ENCODE data around the gene GPR61.
A peak's percentile ranks its signal among the peaks of the same experiment; 100 is the strongest.

The GPR61 gene

DNA sequence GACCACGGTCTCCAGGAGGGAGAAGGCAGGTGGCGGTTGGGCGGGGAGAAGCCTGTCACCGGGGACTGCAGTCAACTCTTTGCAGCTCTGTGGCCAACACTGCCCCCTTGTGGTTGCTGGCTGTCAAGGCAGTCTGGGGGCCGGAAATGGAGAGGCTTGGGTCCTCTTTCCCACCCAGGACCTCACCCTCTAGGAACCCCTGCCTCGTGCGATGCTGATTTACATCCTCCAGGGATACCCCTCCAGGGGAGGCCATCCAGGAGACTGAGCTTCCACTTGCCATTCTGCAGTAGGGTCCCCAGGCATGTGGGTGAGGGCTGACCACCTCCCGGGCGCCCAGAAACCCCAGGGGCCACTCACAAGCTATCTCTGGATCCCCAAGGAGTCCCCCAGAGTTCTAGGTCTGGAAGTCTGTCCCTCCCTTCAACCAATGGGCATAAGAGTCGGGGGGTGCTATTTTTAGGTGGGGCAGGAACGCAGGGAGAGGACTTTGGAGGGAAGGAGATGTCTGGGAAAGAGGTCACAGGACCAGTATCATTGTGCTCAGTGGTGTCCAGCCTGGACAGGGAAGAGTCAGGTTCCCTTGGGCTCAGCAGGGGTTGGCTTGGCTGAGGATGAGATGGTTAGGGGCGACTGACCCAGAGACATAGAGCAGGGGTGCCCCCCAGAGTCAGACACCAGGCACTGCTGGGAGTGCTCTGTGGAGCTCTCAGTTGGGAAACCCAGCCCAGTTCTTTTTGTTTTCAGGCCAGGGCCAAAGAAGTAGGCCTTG lies 7.1 kb upstream of the GPR61 start:
- peak; percentile 86 to 97 (median 87) for DNase-seq (ENCODE audit: low read depth in 2 of 3, low spot score in 1 of 3)

GRCh38 chr1:109534307-109534858 lies 5.3 kb upstream of the GPR61 start:
- DNase-seq (ENCODE audit: low read depth in 2 of 3, low spot score in 1 of 3), result no peak

- no peak for DNase-seq (ENCODE audit: low read depth in 2 of 3, low spot score in 1 of 3)
Observed at GRCh38 chr1:109535481-109535880, 4.2 kb upstream of the GPR61 start.

DNA sequence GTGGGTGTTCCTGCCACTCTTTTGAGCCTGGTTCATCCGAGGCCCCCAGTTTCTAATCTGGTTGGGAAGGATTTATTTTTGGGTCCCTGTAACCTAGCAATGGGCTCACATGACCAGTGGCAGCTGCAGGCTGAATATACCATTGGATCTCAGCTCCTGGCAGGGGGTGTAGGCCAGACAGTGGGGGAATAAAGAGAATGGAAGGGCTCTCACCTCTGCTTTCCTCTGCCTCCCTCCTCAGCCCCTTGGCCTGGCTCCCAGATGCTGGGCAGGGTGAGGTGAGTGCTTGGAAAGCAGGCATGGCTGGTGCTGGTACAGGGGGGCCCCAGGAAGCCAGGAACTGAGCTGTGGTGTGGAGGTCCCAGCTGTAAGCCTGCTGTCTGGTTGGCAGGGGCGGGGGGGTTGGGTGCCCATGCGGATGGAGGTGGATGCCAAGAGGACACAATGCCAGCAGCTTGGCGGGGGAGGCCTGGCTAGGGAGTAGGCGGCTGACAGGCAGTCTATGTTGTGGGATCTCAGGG lies 3.6 kb upstream of the GPR61 start:
- DNase-seq (ENCODE audit: low read depth in 2 of 3, low spot score in 1 of 3), result no peak

DNA sequence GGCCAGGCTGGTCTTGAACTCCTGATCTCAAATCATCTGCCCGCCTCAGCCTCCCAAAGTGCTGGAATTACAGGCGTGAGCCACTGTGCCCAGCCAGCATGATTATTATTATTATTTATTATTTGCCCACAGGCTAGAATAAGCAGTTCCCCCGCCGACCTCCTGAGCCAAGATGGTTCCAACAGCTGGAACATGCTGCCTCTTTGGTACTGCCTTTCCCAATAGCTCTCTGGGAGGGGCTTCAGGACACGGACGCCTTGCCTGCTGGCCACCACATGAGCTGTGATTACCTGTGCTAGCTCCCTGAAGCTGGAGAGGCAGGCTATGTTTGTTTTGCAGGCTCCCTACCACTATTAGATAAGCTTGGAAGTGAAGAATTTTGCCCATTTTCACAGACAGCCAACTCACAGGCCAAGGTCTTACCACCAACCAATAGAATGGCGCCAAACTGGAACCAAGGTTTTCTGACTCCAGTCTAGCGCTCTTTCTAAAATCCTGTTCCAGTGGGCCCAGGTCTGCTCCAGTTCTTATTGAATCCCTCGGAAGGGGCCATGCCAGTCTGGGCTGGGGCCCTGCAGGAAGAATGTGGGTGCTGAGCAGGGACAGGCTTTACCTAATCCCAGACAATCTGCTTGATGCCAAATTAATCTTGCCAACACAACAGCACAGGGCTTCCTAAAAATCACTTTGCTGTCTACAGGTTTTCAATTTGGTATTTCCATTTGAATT lies 2.1 kb upstream of the GPR61 start:
- DNase-seq (ENCODE audit: low read depth in 2 of 3, low spot score in 1 of 3), result no peak

DNA sequence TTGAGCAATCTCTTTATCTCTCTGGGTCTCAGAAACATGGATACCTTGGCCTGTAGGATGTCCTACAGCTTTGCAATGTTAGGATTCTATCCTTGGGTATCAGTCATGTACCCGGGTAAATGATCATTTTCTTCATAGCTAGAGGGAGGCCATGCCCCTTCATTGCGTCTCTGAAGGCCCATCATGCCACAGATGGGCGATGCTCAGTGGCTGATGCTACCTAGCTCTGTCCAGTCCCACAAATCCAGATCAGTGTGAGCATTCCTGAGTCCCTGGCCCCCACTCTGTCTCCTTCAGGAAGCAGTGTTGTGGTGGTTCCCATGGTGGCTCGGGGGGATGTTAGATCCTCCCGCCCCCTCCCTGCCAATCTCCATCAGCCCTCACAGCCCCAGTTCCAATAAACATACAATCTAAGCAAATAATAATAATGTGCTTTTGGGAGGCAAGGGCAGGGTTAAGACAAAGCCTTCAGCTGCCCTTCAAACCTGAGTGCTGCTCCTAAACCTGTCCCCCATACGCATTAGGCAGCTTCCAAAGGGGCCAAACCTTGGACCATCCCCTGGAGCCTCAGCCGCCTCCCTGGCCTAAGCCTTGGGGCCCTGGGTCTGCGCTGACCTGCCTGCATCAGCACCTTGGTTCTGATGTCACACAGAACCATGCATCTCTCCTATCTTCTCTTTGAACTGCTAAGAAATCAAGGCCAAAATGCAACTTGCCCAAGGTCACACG lies 681 bp upstream of the GPR61 start:
- no peak for DNase-seq (ENCODE audit: low read depth in 2 of 3, low spot score in 1 of 3)

DNA sequence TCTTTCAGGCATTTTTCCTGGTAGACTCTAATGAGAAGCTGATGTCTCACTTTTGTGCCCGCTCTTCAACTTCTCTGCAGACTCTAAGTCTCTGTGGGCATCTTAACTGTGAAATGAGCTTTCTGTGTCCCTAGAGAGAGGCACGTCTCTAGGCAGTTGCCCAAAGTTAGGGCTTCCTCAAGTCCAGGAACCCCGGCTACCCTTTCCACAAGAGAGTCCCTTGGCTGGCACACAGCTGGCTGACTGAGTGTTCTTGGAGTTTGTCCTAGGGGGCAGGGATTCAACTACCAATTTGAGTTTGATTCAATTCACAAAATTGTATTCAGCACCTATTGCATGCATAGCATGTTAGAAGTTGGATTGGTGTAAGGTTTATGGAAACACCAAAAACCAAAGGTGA lies 1.4 kb downstream of the GPR61 start:
- no peak for DNase-seq (ENCODE audit: low read depth in 2 of 3, low spot score in 1 of 3)

DNA sequence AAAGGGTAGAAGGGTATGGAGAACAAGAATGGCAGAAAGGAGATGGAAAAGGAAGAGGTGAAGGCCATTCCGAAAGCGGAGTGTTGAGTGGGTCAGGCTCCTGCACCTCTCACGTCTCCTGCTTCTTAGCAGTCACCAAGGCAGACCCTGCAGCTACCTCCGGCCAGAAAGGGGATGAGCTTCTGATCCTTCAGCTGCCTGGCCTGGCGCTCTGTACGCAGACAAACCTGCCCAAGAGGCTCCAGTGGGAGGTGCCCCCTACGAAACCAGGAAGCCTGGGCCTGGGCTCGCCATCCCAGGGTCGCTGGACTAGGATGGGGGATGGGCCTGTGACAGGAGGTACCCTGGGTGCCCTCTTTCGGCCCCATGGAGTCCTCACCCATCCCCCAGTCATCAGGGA lies 3.0 kb downstream of the GPR61 start:
- no peak for DNase-seq (ENCODE audit: low read depth in 2 of 3, low spot score in 1 of 3)

GRCh38 chr1:109543283-109543987 lies 3.8 kb downstream of the GPR61 start:
- no peak for DNase-seq (ENCODE audit: low read depth in 2 of 3, low spot score in 1 of 3)

DNA sequence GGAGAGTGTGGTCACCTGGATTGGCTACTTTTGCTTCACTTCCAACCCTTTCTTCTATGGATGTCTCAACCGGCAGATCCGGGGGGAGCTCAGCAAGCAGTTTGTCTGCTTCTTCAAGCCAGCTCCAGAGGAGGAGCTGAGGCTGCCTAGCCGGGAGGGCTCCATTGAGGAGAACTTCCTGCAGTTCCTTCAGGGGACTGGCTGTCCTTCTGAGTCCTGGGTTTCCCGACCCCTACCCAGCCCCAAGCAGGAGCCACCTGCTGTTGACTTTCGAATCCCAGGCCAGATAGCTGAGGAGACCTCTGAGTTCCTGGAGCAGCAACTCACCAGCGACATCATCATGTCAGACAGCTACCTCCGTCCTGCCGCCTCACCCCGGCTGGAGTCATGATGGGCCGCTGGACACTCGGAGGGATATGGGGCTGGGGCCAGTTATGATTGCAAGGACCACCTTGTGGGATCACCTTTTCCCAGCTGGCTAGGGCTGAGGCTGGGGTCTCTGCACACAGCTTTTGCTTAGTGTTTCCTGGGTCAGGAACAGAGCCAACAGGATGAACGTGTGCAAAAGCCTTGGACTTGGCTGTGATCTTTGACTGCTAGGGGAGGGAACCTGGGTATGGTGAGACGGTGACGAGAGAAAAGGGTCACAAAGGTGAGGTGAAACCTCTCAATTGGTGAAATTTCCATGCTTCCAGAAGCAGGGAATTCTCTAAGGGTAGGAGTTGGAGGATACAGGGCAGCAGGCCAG lies 4.5 kb downstream of the GPR61 start:
- no peak for DNase-seq (ENCODE audit: low read depth in 2 of 3, low spot score in 1 of 3)

DNA sequence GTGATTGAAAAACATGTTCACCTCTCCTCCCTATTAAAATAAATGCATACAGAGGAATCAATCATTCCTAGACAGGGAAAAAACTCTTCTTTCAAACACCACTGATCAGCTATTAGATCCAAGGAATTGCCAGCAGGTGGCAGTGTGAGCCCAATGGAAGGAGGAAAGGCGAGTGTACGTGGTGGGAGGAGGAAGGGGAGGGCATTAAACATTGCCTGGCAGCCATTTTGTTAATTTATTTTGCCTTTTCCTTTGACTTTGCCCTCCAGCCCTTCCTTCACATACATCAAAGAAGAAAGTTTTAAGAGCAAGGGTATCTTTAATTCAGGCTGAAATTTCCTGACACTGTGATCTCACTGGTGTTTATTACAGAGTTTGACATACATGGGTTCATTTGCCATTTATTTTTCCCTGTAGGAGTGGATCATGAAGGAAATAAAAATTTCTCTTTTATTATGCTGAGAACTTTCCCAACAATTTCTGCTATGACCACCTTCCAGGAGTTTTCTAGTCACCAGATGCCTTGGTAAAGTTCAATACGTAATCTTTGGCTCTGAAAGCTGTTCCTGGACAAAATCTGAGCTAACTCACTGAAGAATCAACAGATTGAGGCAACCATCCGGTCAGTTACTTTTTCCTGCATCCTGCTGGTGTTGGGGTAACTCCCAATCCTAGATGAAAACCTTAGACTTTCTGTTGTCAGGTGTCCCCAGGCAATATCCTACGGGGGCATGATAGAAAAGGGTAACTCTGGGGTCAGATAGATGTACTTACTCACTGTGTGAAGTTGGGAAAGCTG lies 6.8 kb downstream of the GPR61 start:
- peak; percentile 79 to 92 (median 84) for DNase-seq (ENCODE audit: low read depth in 2 of 3, low spot score in 1 of 3)

DNA sequence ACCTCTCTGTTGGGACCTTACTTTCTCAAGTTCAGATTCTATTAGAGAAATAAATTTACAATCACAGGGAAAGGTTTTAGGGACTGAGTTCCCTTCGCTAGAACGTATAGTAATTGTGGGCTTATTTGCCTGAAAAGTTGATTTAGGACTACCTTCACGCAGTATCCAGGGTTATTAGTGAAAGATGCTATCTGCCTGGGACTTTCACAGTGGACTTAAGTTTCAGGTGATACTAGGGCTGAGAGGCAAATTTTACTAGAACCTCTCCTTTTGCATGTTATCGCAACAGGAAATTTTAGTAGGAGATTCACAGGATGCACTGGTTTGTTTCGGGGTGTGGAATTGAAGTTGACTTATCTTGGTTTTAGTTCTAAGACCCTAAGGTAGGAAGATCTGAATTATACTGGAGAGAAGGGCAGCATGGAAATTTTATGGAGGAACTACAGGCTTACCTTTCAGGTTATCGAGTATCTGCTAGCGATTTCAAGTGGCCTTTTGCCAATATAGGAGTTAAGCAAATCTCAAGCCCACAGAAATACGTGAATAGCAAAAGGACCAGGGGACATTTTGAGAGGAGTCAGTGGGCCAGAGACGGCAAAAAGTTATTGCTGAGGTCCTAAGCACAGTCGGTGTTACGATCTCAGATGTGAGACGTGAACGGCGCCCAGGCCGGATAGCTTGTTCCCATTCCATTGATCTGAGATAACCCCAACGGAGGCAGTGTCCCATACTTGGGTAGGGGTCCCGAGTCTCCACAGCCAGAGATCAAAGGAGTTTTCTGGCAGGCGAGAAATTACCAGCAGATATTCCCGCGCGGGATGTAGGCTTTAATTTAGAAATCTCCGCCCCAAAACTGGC lies 8.0 kb downstream of the GPR61 start:
- peak in 1 of 3 donors; percentile 10 for DNase-seq (ENCODE audit: low read depth in 2 of 3, low spot score in 1 of 3)

- DNase-seq (ENCODE audit: low read depth in 2 of 3, low spot score in 1 of 3), result peak; percentile 90 to 93 (median 91)
Observed at GRCh38 chr1:109548321-109549267, 8.9 kb downstream of the GPR61 start, which contains the start of gene GNAI3. TSS of gene GNAI3 (plus strand) at chr1:109548615. CDS start at chr1:109548721, 106 bp downstream.

DNA sequence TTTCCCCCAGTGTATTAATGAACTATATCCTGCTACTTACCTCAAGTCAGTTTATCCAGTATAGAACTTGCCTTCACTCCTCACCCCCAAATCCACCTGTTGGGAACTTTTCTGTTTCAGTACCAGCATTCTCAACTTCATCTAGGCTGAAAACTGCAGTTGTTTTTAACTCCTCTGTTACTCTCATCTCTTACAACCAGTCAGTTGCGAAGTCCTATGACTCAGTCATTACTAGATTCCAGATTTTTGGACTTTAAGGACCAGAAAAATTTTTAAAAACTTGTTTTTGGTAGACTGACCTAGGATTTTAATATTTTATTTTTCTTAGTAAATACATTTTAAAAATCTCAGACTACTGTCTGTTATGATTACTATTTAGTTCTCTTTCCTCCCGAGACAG lies 16.9 kb downstream of the GPR61 start:
- DNase-seq (ENCODE audit: low read depth in 2 of 3, low spot score in 1 of 3), result no peak

DNA sequence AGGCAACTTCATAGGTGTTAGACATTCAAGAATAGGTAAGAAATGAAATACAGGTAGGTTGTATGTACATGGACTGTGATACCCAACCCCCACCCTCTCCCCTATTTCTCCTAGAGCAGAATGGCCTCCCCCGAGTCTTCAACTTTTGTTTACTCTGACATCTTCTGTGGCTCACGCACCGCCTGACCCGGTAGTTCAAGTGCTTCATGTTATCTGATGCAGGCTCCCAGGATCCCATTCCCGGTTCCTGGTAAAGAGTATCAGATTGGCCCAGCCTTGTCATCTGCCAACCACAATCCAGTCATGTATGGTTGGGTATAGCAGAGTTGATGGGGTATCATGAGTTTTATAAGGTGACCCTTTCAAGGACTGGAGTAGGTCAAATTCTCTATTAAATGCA lies 17.8 kb downstream of the GPR61 start:
- DNase-seq (ENCODE audit: low read depth in 2 of 3, low spot score in 1 of 3), result no peak

GRCh38 chr1:109559995-109560394 lies 20.3 kb downstream of the GPR61 start:
- DNase-seq (ENCODE audit: low read depth in 2 of 3, low spot score in 1 of 3), result no peak
